GM23338 (cell line): ENCODE measurements around the gene HMGCS2. TPM values are rescaled to one million over a fixed set of nuclear protein-coding genes. Genes with fewer than 3 reads are reported as not detected.

Experiments used
- ATAC-seq: fragments of 200-7000 bp; cut with Tn5 transposase; 3 replicates; pipeline ENCODE4 v1.9.1; 2020
- DNase-seq: peaks from one replicate; pipeline ENCODE4 v3.0.0-alpha.2; 2015; ENCODE audit warnings: low spot score
- H2AFZ ChIP-seq: fragments of 200-600 bp; sonication (generic); 2 replicates; pipeline ENCODE4 v1.8.0; 2016; ENCODE audit warnings: antibody characterized with exemption, mild to moderate bottlenecking, moderate library complexity
- H3F3A ChIP-seq: fragments of 200-600 bp; sonication (generic); replicated peaks from 2 replicates; pipeline ENCODE4 v1.8.0; 2017; ENCODE audit warnings: antibody characterized with exemption, mixed run types, low read depth
- H3K27ac ChIP-seq: fragments of 200-600 bp; sonication (generic); 2 replicates; pipeline ENCODE4 v1.6.1; 2016; ENCODE audit warnings: low read depth
- H3K27me3 ChIP-seq: fragments of 200-600 bp; sonication (generic); 2 replicates; pipeline ENCODE4 v1.8.0; 2016; ENCODE audit warnings: mild to moderate bottlenecking, mixed run types, moderate library complexity; ENCODE audit not compliant: insufficient read depth
- H3K36me3 ChIP-seq: fragments of 200-600 bp; sonication (generic); 2 replicates; pipeline ENCODE4 v1.8.0; 2016; ENCODE audit warnings: mild to moderate bottlenecking; ENCODE audit not compliant: insufficient read depth
- H3K4me1 ChIP-seq: fragments of 200-600 bp; sonication (generic); 2 replicates; pipeline ENCODE4 v1.8.0; 2016; ENCODE audit warnings: mild to moderate bottlenecking, moderate library complexity; ENCODE audit not compliant: insufficient read depth
- H3K4me2 ChIP-seq: fragments of 200-600 bp; sonication (generic); 2 replicates; pipeline ENCODE4 v1.7.1; 2017; ENCODE audit warnings: mixed run types
- H3K4me3 ChIP-seq: fragments of 200-600 bp; sonication (generic); 2 replicates; pipeline ENCODE4 v1.6.1; 2016; ENCODE audit warnings: mixed run types
- H3K79me2 ChIP-seq: fragments of 200-600 bp; sonication (generic); replicated peaks from 2 replicates; pipeline ENCODE4 v1.8.0; 2017; ENCODE audit warnings: mild to moderate bottlenecking; ENCODE audit not compliant: insufficient read depth
- H3K9me2 ChIP-seq: fragments of 200-600 bp; sonication (generic); 2 replicates; pipeline ENCODE4 v1.8.0; 2017; ENCODE audit not compliant: insufficient read depth
- H4K20me1 ChIP-seq: fragments of 200-600 bp; sonication (generic); replicated peaks from 2 replicates; pipeline ENCODE4 v1.8.0; 2017; ENCODE audit warnings: mild to moderate bottlenecking; ENCODE audit not compliant: insufficient read depth
- H3K27ac Mint-ChIP-seq: 2 replicates; pipeline ENCODE4 v1.8.0; 2020; ENCODE audit warnings: inconsistent platforms, mild to moderate bottlenecking, moderate library complexity, mixed read lengths
- H3K27me3 Mint-ChIP-seq: 3 replicates; pipeline ENCODE4 v1.8.0; 2022; ENCODE audit warnings: low read depth, mild to moderate bottlenecking, moderate library complexity, mixed read lengths, inconsistent platforms; ENCODE audit not compliant: insufficient read depth, poor library complexity
- H3K36me3 Mint-ChIP-seq: 3 replicates; pipeline ENCODE4 v1.8.0; 2021; ENCODE audit warnings: low read depth, mild to moderate bottlenecking, inconsistent platforms, moderate library complexity, mixed read lengths
- H3K4me1 Mint-ChIP-seq: 3 replicates; pipeline ENCODE4 v1.8.0; 2020; ENCODE audit warnings: mild to moderate bottlenecking, inconsistent platforms, mixed read lengths
- H3K4me3 Mint-ChIP-seq: 3 replicates; pipeline ENCODE4 v1.8.0; 2021; ENCODE audit warnings: moderate library complexity, mild to moderate bottlenecking, inconsistent platforms, mixed read lengths
- H3K9me3 Mint-ChIP-seq: 3 replicates; pipeline ENCODE4 v1.8.0; 2020; ENCODE audit warnings: moderate library complexity, mild to moderate bottlenecking, inconsistent platforms, mixed read lengths
- CREB1 ChIP-seq: fragments of 250-450 bp; sonication (Bioruptor Pico); IDR thresholded peaks from 2 replicates; pipeline ENCODE4 v1.5.0; 2020; ENCODE audit warnings: low read depth, mild to moderate bottlenecking, moderate library complexity
- CTCF ChIP-seq, 2 experiments: fragments of 200-600 bp in 1 of 2; sonication (generic) in 1 of 2; conservative IDR thresholded peaks; 2 replicates each; pipeline versions ENCODE4 v1.5.1 to v1.6.1; 2016 to 2017; ENCODE audit warnings: antibody characterized with exemption in 2 of 2, low read depth in 2 of 2, mild to moderate bottlenecking in 2 of 2, moderate library complexity in 1 of 2
- ETS1 ChIP-seq: IDR thresholded peaks from 2 replicates; pipeline ENCODE4 v1.6.1; 2016; ENCODE audit warnings: antibody characterized with exemption
- EZH2 ChIP-seq: fragments of 200-600 bp; sonication (generic); IDR thresholded peaks from one replicate; pipeline ENCODE4 v1.8.0; 2017; ENCODE audit warnings: antibody characterized with exemption, mild to moderate bottlenecking, low read depth; ENCODE audit not compliant: unreplicated experiment
- EZH2phosphoT487 ChIP-seq: fragments of 200-600 bp; sonication (generic); IDR thresholded peaks from one replicate; pipeline ENCODE4 v1.8.1; 2018; ENCODE audit warnings: antibody characterized with exemption; ENCODE audit not compliant: unreplicated experiment
- JUNB ChIP-seq: IDR thresholded peaks from one replicate; pipeline ENCODE4 v1.6.1; 2016; ENCODE audit warnings: antibody characterized with exemption; ENCODE audit not compliant: unreplicated experiment
- NANOG ChIP-seq: IDR thresholded peaks from 2 replicates; pipeline ENCODE4 v1.6.1; 2016; ENCODE audit warnings: antibody characterized with exemption, borderline replicate concordance
- POLR2AphosphoS5 ChIP-seq: IDR thresholded peaks from 2 replicates; pipeline ENCODE4 v1.6.1; 2016; ENCODE audit warnings: antibody characterized with exemption, low read depth
- STAT1 ChIP-seq: IDR thresholded peaks from one replicate; pipeline ENCODE4 v1.6.1; 2016; ENCODE audit warnings: antibody characterized with exemption; ENCODE audit not compliant: unreplicated experiment
- ZNF114 ChIP-seq: fragments of 250-450 bp; sonication (Bioruptor Pico); IDR thresholded peaks from 2 replicates; pipeline ENCODE4 v1.5.0; 2020; ENCODE audit warnings: mild to moderate bottlenecking, moderate library complexity
- ZNF331 ChIP-seq: fragments of 250-450 bp; sonication (Bioruptor Pico); IDR thresholded peaks from 2 replicates; pipeline ENCODE4 v1.5.0; 2020; ENCODE audit warnings: low read depth, mild to moderate bottlenecking, moderate library complexity
- ZNF462 ChIP-seq: fragments of 250-450 bp; sonication (Bioruptor Pico); IDR thresholded peaks from 2 replicates; pipeline ENCODE4 v1.5.0; 2020; ENCODE audit warnings: mild to moderate bottlenecking, moderate library complexity
- polyA plus RNA-seq: library from polyadenylated mRNA; unstranded; fragments of >200 nt; fragmentation: Nextera tagmentation; extraction: Ambion mirVana; gene quantifications from 2 replicates; pipeline ENCODE4 v1.2.1, GENCODE V29; 2016
- total RNA-seq: library from RNA; depleted of rRNA; stranded (reverse); fragments of >200 nt; shearing (Covaris generic); gene quantifications from 2 replicates; pipeline ENCODE4 v1.2.3, GENCODE V29; 2014
- TF ChIP-seq, protein P1 (sequence below): IDR thresholded peaks from one replicate; pipeline ENCODE4 v1.6.1; 2018; ENCODE audit warnings: antibody characterized with exemption; ENCODE audit not compliant: unreplicated experiment

Gene HMGCS2
- total and polyA plus RNA-seq, 2 experiments from 2014 or later = not detected

- DNase-seq = no peak
- Histone ChIP-seq H3K9me2 (no peaks in the 10 kb centered on the region; the same call in 1 of the 2 replicates), H3K4me2 (no peak overlapping the region), H3F3A (no peaks in the 10 kb centered on the region), H3K4me3 (no peak overlapping the region), H3K36me3 (no peaks in the 10 kb centered on the region), H2AFZ (no peak overlapping the region), H3K4me1 (peaks cover 4% of the 10 kb centered on the region), H3K27me3 (no peaks in the 10 kb centered on the region), H4K20me1 (no peaks in the 10 kb centered on the region), H3K79me2 (no peaks in the 10 kb centered on the region), H3K27ac (no peak overlapping the region)
- H3K9me3 Mint-ChIP-seq = no peaks in the 10 kb centered on the region; the same call in 2 of the 3 replicates
- ATAC-seq = no peak
- no peak overlapping the region for H3K27ac Mint-ChIP-seq
- TF ChIP-seq POLR2AphosphoS5 (no peak), EZH2 (no peak), EZH2phosphoT487 (no peak), ZNF331 (CRISPR knock-in tag) (no peak), NANOG (no peak), STAT1 (no peak), CREB1 (CRISPR knock-in tag) (no peak), ZNF114 (CRISPR knock-in tag) (no peak), JUNB (no peak), ZNF462 (CRISPR knock-in tag) (no peak), CTCF (conservative IDR thresholded peaks at IDR 0.05; ENCODE audit: low read depth in 2 of 2) (no peak), ETS1 (no peak)
- TF ChIP-seq, protein P1, sequence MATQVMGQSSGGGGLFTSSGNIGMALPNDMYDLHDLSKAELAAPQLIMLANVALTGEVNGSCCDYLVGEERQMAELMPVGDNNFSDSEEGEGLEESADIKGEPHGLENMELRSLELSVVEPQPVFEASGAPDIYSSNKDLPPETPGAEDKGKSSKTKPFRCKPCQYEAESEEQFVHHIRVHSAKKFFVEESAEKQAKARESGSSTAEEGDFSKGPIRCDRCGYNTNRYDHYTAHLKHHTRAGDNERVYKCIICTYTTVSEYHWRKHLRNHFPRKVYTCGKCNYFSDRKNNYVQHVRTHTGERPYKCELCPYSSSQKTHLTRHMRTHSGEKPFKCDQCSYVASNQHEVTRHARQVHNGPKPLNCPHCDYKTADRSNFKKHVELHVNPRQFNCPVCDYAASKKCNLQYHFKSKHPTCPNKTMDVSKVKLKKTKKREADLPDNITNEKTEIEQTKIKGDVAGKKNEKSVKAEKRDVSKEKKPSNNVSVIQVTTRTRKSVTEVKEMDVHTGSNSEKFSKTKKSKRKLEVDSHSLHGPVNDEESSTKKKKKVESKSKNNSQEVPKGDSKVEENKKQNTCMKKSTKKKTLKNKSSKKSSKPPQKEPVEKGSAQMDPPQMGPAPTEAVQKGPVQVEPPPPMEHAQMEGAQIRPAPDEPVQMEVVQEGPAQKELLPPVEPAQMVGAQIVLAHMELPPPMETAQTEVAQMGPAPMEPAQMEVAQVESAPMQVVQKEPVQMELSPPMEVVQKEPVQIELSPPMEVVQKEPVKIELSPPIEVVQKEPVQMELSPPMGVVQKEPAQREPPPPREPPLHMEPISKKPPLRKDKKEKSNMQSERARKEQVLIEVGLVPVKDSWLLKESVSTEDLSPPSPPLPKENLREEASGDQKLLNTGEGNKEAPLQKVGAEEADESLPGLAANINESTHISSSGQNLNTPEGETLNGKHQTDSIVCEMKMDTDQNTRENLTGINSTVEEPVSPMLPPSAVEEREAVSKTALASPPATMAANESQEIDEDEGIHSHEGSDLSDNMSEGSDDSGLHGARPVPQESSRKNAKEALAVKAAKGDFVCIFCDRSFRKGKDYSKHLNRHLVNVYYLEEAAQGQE = no peak
- H3K27me3 Mint-ChIP-seq = peaks cover 3% of the 10 kb centered on the region
- no peak overlapping the region for H3K4me3 Mint-ChIP-seq
- peaks cover 5% of the 10 kb centered on the region; the same call in 2 of the 3 replicates for H3K4me1 Mint-ChIP-seq
- no peaks in the 10 kb centered on the region for H3K36me3 Mint-ChIP-seq
Observed at GRCh38 chr1:119764220-119764619, 4.5 kb downstream of the HMGCS2 start.
